Keratinocyte (primary cell): Measurements from ENCODE around the gene RSPH1.

Experiments
- EZH2 ChIP-seq: IDR thresholded peaks from one replicate; pipeline ENCODE4 v1.6.1; 2012; ENCODE audit warnings: inconsistent platforms, mild to moderate bottlenecking, low read length, moderate library complexity
- TF ChIP-seq, protein P1 (sequence below), 3 experiments: IDR thresholded peaks in 1 of 3; conservative IDR thresholded peaks in 1 of 3; optimal IDR thresholded peaks in 1 of 3; 2 replicates in 2 of 3; 3 replicates in 1 of 3; pipeline versions ENCODE3 to v1.5.1; 2011; ENCODE audit warnings: low read length in 3 of 3, mild to moderate bottlenecking in 3 of 3, moderate library complexity in 2 of 3, control low read depth in 1 of 3, inconsistent platforms in 1 of 3; ENCODE audit not compliant: insufficient read depth in 2 of 3; ENCODE audit errors: extremely low read depth in 1 of 3

DNA sequence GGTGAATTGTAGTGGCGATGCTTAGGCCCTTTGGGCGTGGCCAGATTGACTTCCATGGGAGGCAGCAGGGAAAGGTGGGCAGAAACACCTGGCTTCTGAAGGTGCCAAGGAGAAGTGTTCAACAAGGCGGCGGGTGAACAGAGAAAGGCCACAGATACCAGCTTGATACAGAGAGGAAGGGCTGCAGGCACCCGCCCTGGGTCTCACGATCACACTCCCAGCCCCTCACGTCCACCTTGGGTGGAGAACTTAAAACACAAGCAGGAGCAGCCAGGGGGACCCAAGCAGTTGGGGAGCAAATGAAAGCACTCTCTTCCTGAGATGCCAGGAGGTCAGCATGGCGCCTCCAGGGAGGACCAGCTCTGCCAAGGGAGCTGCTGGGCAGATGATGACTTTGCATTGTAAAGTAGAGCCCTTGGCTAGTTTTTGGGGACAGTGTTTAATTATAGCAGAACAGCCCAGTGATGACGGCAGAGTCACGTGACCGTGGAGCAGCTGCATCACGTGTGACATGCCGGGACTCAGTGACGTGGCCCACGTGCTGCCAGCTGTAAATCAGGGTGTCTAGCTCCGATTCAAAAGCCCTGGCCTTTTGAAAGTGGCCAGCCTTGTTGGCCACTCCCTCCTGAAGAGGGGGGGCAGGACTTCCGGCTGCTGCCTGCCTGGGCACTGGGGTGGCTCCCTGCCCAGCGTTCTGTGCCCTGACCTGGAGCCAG is 36.6 kb upstream of the RSPH1 start:
- TF ChIP-seq, protein P1, sequence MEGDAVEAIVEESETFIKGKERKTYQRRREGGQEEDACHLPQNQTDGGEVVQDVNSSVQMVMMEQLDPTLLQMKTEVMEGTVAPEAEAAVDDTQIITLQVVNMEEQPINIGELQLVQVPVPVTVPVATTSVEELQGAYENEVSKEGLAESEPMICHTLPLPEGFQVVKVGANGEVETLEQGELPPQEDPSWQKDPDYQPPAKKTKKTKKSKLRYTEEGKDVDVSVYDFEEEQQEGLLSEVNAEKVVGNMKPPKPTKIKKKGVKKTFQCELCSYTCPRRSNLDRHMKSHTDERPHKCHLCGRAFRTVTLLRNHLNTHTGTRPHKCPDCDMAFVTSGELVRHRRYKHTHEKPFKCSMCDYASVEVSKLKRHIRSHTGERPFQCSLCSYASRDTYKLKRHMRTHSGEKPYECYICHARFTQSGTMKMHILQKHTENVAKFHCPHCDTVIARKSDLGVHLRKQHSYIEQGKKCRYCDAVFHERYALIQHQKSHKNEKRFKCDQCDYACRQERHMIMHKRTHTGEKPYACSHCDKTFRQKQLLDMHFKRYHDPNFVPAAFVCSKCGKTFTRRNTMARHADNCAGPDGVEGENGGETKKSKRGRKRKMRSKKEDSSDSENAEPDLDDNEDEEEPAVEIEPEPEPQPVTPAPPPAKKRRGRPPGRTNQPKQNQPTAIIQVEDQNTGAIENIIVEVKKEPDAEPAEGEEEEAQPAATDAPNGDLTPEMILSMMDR (optimal IDR thresholded peaks at IDR 0.05 in 1 of 3, IDR thresholded peaks at IDR 0.05 in 1 of 3, conservative IDR thresholded peaks at IDR 0.05 in 1 of 3; ENCODE audit: extremely low read depth in 1 of 3, insufficient read depth in 2 of 3, low read length in 3 of 3) = no peak
- TF ChIP-seq EZH2 = no peak
